Renal cortical epithelial cell (primary cell): Measurements from ENCODE around the gene ZSCAN32. TPM values are rescaled to one million over a fixed set of nuclear protein-coding genes. Genes with fewer than 3 reads are reported as not detected.
A peak's percentile ranks its signal among the peaks of the same experiment; 100 is the strongest.

ENCODE experiments used
- DNase-seq: peaks from one replicate; pipeline ENCODE4 v3.0.0-alpha.2; 2011; ENCODE audit warnings: low read depth
- total RNA-seq: library from RNA; depleted of rRNA; stranded (reverse); fragments of >200 nt; gene quantifications from 2 replicates; pipeline ENCODE4 v1.2.3, GENCODE V29; 2014

ZSCAN32 gene
- total RNA-seq, result 20.5 and 20.7 TPM in 2 replicates

DNA sequence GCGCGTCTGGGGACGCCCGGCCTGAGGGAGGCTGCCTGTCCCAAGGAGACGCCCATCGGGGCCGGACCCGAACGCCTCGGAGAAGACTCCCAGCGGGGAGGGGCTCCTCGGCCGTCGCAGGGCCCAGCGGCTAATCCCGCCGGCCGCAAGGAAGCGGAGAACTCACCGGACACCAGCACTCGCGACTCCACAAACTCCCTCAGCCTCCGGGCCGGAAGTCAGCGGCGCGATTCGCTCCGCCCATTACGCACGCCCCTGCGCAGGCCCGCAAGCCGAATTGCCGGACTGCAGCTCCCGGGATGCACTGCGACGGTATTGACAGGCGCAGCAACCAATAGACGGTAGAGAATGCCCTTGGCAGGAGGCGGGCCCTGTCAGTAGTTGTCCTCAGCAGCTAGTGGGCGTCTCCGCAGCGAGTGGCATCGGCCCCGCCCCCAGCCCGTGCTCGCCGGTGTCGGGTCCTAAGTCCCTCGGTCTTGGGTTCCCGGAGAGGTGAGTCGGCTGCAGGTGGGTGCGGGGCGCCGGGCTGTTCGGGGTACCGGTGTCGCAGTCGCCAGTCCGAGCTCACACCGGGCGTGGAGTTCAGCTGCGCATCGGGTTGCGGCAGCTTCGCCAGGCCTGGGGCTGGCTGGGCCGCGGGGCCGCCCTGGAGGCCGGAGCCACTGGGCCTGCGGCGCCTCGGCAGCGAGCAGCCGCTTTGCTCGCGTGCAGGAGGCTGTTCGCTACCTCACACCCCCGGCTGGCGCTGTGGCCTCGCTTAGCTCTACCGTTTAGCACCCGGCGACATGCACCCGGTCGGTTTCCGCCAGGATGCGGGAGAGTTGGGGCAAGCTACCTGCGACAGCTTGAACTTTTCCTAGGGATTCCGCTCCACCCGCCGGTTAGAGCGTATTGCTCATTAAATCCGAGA is at the start of gene ZSCAN32, which contains the start of gene ZNF174:
ZSCAN32 (minus strand) TSS at position 226 of the 910 bp plus-strand sequence. CDS start 3,447 bp downstream, outside the sequence.
ZNF174 (plus strand) TSS at position 437 of the 910 bp plus-strand sequence. CDS start 790 bp downstream, outside the sequence.
- peak; percentile 98 for DNase-seq

DNA sequence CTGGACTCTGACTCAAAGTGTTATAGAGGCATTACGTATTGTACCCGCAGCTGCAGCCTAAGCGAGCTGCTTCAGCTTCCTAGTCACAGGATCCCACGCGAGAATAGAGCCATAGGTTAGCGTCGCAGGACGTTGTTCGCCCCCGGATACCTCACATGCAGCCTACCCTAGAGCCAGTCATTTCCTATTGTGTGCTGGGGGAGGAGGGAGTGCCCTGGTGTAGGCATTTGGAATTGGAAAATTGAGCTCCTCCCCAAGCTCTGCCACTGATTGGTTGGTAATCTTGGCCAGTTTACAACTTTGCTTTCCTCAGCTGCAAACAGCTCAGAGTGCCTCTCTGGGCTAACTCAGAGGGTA is 43.2 kb upstream of the ZSCAN32 start:
- peak; percentile 71 for DNase-seq

DNA sequence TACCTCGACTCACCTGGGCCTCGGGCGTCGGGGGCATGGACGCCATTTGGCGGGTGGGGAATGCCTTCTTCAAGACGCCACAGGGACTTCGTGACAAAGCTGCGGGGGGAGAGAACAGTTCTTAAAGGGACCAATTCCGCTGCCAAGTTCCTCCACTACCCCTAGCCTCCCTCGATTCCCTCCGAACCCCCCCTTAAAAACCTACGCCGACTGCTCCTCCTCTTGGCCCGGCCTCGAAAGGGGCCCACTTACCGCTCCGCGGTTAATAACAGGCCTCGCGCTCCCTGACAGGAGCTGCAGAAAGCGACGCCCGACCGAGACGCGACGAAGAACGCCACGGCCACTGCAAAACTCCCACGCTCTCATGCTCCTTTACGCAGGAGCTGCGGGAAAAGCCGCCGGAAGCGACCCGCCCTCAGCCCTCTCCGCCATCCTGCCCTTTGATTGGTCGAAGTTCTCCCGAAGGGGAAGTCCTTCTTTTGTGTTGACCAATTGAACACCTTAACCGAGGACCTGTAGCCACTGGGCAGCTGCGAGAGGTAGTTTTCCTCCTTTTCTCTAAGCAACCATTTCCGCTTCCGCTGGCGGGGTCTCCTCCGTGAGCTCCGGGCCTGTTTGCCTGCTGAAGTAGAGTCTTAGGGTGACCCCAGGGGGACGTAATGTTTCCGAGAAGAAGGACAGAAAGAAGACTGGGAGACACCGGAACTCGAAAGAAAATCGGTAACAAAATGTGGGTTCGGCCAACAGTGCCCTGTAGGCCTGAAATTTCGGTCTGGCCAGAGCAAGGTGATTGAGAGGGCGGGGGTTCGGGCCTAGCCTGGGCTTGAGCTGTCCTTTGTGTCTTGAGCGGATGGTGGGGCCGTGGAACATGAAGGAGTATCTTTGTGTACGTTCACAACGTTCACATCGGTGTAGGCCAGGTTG is 42.6 kb upstream of the ZSCAN32 start, which contains the start of the genes NAA60 and ZNF597:
NAA60 (plus strand) TSS at position 573 of the 924 bp plus-strand sequence. CDS start 32,548 bp downstream, outside the sequence.
ZNF597 (minus strand) TSS at position 397 of the 924 bp plus-strand sequence; CDS start at position 46, 351 bp downstream.
- peak; percentile 94 for DNase-seq

DNA sequence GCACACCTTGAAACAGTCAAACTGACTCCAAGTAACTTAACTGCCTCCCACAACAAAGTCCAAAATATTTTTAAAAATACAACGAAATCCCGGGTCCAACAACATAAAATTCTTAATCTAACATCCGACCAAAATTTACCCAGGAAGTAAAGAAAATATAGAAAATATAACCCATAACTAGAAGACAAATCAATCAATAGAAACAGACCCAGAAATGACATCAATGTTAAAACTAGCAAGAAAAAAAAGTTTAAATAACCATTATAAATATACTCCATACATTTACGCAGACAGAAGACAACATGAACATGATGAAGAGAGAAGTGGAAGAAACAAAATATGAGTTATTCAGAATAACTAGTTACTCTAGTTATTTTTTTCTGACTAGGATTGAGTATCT is 38.8 kb upstream of the ZSCAN32 start:
- no peak for DNase-seq

DNA sequence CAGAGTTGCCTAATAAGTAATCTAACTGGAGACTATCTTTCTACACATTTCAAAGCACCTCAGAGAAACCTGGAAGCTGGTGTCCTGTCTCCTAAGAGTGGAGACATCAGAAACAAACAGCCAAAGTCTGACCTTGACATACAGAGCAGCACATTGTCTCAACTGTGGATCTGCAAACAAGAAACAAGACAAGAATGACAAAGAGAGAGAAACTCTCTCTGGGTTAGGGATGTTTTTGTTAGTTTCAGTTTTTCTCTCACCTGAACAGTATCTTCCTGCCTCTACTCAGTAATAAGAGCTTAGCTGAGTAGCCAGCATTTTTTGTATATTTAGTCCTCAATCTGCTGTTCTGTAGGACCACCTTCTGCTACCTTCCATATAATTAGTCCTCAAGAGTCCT is 33.6 kb upstream of the ZSCAN32 start:
- no peak for DNase-seq

DNA sequence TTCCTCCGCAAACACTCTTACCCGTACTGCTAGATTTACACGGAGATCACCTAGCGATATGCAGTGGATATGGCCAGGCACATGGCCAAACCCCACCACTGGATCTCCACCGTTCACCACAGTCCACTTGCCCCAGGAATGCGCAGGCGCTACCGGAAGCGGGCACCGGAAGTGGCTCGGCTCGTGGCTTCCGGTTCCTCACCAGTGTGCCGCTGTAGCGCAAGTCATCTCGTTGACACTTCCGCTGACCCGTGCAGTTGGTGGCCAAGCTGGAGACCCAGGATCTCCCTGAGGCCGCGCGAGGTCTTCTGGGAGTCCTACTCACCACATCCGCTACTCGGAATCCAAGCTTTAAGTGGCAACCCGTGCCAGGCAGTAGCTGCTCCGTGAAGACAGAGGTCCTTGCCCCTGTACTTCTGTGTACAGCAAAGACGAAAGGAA is 31.0 kb upstream of the ZSCAN32 start:
- DNase-seq, result peak; percentile 7

DNA sequence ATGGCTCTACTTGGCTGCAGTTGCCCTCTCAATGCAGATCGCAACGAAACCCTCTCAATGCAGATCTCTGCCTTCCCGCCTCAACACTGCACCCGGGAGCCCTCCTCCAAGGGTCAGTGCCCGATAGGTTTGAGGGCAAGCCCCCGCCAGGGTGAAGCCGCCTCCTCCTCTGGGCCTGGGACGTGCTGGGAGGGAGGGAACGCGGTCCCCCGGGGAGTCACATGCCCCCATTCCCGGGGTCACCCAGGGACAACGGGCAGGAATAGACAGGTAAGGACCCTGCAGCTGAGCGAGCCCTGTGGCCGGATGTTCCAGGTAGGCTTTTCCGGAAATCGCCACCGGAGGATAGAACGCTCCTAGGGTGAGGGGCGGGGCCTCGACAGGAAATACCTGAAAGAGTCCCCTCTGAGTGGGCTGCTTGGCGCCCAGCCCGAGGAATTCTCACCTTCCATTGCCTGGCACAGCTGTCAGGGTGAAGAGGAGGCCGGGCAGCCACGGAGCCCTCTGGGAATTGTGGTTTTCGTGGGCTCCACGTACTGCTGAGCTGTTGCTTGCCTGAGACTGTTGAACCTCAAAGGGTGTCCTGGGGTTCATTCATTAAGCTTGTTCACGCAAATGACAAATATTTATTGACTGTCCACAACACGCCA is 13.1 kb upstream of the ZSCAN32 start:
- no peak for DNase-seq

DNA sequence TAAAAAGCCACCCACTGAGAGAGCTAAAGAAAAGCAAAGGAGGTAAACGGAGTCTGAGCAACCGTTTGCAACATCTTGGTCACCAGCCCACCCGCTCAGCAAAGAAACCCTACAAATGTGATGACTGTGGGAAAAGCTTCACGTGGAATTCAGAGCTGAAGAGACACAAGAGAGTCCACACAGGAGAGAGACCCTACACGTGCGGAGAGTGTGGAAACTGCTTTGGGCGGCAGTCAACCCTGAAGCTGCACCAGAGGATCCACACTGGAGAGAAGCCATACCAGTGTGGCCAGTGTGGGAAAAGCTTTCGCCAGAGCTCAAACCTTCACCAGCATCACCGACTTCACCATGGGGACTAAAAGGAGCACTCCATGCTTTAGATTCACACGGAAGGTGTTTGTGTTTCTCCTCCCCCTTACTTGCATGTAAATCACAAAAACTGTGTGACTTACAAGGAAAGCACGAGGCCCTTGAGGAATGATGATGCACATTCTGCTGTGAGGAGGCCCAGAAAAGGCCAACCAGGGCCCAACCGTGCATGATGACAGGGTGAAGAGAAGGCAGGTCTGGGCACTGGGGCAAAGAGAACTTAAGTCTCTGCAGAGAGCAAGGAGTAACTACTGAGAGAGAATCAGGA is 7.9 kb upstream of the ZSCAN32 start:
- DNase-seq, result no peak

DNA sequence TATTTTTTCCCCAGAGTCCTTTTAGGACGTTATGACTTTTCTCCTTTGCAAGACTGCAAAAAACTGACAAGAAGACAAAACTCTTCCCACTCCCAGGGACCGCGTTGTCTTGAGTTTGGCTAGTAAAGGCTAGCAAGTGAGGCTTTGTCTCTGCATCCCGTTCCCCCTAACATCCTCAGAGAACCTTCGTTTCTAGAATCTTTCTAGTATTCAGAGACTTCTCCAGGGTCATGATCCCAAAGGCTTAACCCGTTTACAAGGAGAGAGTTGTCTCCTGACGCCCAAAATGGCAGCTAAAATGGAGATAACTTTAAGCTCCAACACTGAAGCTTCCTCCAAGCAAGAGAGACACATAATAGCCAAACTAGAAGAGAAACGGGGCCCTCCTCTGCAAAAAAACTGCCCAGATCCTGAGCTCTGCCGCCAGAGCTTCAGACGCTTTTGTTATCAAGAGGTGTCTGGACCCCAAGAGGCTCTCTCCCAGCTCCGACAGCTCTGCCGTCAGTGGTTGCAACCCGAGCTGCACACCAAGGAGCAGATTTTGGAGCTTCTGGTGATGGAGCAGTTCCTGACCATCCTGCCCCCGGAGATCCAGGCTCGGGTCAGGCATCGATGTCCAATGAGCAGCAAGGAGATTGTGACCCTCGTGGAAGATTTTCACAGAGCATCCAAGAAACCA is 1.1 kb upstream of the ZSCAN32 start:
- no peak for DNase-seq

DNA sequence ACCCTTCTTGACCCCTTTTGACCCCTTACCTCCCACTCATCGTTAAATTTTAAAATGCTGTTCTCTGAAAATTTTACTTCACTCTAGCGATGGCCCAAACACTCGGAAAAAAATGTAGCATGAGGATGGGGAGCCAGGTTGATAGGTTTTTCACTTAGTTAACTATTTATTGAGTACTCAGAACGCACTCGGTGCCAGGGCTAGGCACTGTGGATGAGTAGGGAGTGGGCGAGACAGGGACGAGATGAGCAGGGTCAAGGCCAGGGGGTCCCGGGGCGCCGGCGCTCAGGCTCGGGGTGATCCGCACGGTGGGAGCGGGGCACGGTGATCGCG is 392 bp downstream of the ZSCAN32 start:
- DNase-seq, result no peak

DNA sequence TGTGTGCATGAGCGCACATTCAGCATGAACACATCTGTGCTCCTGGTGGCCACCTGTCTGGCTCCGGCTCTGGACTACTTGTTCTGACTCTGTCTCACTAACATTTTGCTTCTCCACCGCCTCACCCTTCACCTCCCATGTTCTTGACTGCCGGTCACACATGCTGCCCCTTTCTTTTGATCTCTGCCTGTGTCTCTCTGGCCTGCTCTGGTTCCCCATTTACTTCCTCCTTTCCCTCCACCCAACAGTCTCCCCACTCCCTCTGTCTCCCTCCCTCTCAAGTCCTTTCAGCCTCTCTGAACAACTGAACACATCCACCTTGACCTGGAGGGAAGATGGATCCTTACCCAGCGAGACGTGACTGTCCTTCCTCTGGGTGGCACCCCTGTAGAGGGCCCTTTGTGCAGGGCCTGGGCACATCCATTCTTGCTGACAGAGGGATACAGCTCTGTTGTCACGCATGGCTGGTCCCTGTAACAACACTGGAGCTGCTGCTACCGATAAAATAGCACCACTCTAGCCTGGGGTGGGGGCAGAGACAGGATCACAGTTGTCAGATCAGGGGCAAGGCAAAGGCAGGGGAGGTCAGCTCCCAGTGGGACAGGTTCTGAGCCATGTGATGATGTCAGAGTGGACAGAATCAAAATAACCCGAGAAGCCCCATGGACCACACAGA is 11.0 kb downstream of the ZSCAN32 start:
- DNase-seq, result no peak

DNA sequence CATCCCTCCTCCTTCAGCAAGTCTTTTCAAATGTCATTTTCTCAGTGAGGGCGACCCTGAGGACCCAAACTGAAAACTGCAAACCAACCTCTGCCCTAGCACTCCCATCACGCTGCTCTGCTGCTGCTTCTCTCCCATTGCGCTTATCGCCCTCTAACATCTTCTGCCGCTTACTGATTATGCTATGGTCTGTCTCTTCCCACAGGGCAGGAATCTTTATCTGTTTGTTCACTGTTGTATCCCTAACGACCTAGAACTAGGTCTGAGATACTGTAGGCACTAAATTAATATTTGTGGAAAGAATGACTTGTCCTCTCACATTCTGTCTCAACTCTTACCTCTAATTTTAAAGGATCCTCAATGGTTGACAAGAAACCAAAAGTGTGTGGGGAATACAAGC is 12.5 kb downstream of the ZSCAN32 start:
- no peak for DNase-seq

DNA sequence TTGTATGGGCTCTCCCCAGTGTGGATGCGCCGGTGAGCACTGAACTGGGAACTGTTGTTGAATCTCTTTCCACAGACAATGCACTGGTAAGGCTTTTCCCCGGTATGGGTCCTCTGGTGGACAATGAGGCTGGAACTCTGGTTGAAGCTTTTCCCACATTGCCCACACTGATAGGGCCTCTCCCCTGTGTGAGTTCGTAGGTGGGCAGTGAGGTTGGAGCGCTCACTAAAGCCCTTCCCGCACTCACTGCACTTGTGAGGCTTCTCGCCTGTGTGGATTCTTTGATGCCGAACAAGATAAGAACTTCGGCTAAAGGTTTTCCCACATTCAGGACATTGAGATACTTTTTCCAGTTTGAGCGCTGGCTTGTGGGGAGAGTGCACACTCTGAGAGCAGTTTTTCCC is 17.8 kb downstream of the ZSCAN32 start:
- no peak for DNase-seq

DNA sequence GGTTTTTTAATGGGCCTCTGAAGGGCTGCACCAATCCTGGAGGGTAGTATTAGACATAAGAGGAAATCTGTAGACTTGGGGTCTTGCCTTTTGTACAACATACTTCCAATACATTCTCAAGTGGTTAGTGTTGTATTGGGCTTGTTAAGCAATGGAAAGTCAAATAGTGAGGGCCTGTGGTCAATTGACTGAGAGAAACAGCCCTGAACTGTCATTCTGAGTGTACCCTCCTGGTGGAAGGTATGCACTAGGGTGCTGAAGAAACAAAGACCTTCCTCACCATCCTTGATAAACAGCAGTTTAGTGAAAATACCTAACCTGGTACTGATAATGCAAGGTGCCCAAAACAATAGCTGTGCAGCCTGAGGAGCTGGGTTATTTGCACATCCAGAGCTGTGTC is 22.9 kb downstream of the ZSCAN32 start:
- no peak for DNase-seq

DNA sequence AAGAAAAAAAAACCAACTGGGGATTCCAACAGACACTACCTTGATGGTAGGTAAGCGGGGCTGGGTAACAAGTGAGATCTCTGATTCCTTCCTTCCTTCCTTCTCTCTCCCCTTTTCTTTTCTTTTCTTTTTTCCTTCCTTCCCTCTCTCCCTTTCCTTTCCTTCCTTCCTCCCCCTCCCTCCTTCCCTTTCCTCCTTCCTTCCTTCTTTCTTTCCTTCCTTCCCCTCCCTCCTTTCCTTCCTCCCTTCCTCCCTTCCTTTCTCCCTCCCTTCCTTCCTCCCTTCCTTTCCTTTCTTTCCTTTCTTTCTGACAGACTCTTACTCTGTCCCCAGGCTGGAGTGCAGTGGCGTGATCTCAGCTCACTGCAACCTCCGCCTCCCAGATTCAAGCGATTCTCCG is 25.1 kb downstream of the ZSCAN32 start:
- no peak for DNase-seq

DNA sequence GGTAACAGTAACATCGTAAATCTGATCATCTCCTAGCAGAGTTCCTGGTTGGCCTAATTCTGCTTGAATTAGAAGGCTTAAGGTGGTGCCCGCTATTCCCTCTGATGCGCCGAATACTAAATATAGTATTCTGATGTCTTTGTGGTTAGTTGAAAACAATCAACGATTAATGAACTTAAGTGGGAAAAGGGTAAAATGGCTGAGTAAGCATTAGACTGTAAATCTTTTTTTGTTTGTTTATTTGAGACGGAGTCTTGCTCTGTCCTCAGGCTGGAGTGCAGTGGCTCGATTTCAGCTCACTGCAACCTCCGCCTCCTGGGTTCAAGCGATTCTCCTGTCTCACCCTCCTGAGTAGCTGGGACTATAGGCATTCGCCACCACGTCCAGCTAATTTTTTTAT is 31.7 kb downstream of the ZSCAN32 start:
- no peak for DNase-seq

DNA sequence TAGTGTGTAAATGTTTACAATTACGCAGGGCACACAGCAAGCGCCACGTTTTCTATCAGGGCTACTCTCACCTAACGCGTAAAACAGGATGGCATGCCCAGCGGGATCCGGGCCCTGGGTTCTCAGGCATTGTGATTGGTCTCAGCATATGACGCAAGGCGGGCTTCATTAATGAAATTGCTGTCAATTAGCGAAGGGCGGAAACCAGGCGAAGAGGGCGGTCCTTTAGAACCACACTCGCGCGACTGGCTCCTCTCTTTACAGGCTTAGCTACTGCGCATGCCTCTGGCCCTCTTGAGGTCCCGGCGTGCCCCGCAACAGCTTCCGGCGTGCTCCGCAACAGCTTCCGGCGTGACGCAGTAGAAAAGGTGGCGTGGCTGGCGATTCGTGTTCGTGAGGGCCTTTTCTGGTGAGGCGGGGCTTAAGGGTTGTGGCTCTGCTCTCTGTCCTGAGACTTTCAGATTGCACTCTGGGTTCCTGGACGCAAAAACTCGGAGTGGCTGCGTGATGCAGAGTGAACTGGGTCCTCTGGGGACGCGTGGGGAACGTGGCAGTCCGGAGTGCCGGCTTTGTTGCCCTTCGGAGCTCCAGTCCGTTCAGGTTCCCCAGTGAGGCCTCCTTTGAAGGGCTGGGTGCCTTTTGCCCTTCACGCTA is 35.9 kb downstream of the ZSCAN32 start:
- DNase-seq, result peak; percentile 83

DNA sequence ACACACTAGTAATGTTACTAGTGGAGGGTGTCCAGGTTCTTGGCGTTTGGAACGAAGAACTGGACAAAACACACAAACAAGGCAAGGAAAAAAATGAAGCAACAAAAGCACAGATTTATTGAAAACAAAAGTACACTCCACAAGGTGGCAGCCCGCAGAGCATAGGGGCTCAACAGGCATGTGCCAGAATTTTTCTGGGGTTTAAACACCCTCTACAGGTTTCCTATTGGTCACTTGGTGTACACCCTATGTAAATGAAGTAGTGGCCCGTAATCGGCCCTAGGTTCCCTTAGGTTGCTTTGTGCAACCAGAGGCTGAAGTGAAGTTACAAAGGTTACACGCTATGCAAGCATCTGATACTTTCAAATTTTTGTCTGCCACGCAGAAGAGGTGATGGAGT is 37.0 kb downstream of the ZSCAN32 start:
- DNase-seq, result no peak

DNA sequence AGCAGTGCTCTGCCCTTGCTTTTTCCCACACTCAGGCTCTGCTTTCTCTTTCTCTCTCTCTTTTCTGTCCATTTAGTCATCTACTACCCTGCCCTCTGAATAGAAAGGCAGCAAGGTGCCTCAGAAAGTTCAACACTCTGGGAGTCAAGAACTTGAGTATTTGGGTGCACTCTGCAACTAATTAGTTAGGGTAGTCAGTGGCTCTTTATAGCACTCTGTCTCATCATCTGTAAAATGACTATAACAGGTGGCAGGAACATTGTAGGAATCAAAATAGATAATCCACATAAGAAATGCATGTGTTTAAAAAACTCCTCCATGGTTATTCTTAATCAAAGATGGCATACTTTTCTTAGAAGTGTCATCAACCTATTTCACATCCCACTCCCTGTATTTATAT is 37.9 kb downstream of the ZSCAN32 start:
- DNase-seq, result no peak

DNA sequence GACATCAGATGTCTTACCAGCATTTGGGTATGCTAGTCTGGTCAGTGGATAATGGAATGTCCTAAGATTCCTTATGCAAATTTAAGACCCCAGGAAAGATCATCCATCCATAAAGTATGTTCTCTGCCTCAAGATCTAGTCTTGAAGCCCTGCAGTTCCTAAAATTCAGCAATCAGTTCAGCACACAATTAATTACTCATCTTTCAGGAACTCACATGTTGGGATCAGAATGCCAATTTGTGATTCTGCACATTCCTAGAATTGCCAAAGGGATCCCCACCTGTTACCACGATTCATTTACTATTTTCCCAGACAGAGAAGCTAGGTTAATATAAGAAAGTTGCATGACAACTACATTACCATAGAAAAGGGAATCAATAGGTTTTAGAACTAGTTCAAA is 41.9 kb downstream of the ZSCAN32 start:
- DNase-seq, result peak; percentile 32
